ENCODE measurements around the gene CACNA1E.

CACNA1E gene

GRCh38 chr1:181769846-181770245 is 286.5 kb downstream of the CACNA1E start:
- Histone ChIP-seq H3K4me2 (ENCODE audit: low read length) (no peak overlapping the region), H3K9me3 (ENCODE audit: control insufficient read depth, low read length) (no peaks in the 10 kb centered on the region), H3K79me2 (no peaks in the 10 kb centered on the region), H3K27me3 (ENCODE audit: control insufficient read depth, insufficient read depth, low read length) (no peaks in the 10 kb centered on the region), H3K36me3 (ENCODE audit: control insufficient read depth, insufficient read depth, low read length) (no peaks in the 10 kb centered on the region), H3K4me3 (ENCODE audit: low read depth, low read length) (no peak overlapping the region), H3K4me1 (no peaks in the 10 kb centered on the region), H3K27ac (no peak overlapping the region), H2AFZ (no peak overlapping the region), H3K9ac (no peak overlapping the region)
- TF ChIP-seq CTCF (IDR thresholded peaks at IDR 0.05) = no peak

- no peak overlapping the region for H3K9ac ChIP-seq
- no peak overlapping the region for H3K4me2 ChIP-seq (ENCODE audit: low read length)
- no peak overlapping the region for H3K27ac ChIP-seq
- no peaks in the 10 kb centered on the region for H3K36me3 ChIP-seq (ENCODE audit: control insufficient read depth, insufficient read depth, low read length)
- no peaks in the 10 kb centered on the region for H3K4me1 ChIP-seq
- no peaks in the 10 kb centered on the region for H3K79me2 ChIP-seq
- H2AFZ ChIP-seq = no peak overlapping the region
- H3K27me3 ChIP-seq (ENCODE audit: control insufficient read depth, insufficient read depth, low read length) = no peaks in the 10 kb centered on the region
- H3K4me3 ChIP-seq (ENCODE audit: low read depth, low read length) = no peak overlapping the region
- no peaks in the 10 kb centered on the region for H3K9me3 ChIP-seq (ENCODE audit: control insufficient read depth, low read length)
- TF ChIP-seq CTCF (IDR thresholded peaks at IDR 0.05) = no peak
These were observed 289.4 kb downstream of the CACNA1E start for GRCh38 chr1:181772714-181773113.

- Histone ChIP-seq H3K4me1 (no peaks in the 10 kb centered on the region), H3K9me3 (ENCODE audit: control insufficient read depth, low read length) (no peaks in the 10 kb centered on the region), H2AFZ (no peak overlapping the region), H3K4me2 (ENCODE audit: low read length) (no peak overlapping the region), H3K9ac (no peak overlapping the region), H3K27me3 (ENCODE audit: control insufficient read depth, insufficient read depth, low read length) (no peaks in the 10 kb centered on the region), H3K79me2 (no peaks in the 10 kb centered on the region), H3K36me3 (ENCODE audit: control insufficient read depth, insufficient read depth, low read length) (no peaks in the 10 kb centered on the region), H3K27ac (no peak overlapping the region), H3K4me3 (ENCODE audit: low read depth, low read length) (no peak overlapping the region)
- no peak for TF ChIP-seq CTCF (IDR thresholded peaks at IDR 0.05)
These were observed 292.7 kb downstream of the CACNA1E start for GRCh38 chr1:181776044-181776443.

GRCh38 chr1:181777286-181777685 is 294.0 kb downstream of the CACNA1E start:
- TF ChIP-seq CTCF (IDR thresholded peaks at IDR 0.05) = no peak
- no peak overlapping the region for H3K4me2 ChIP-seq (ENCODE audit: low read length)
- no peaks in the 10 kb centered on the region for H3K36me3 ChIP-seq (ENCODE audit: control insufficient read depth, insufficient read depth, low read length)
- no peaks in the 10 kb centered on the region for H3K79me2 ChIP-seq
- no peak overlapping the region for H2AFZ ChIP-seq
- no peak overlapping the region for H3K9ac ChIP-seq
- H3K9me3 ChIP-seq (ENCODE audit: control insufficient read depth, low read length) = no peaks in the 10 kb centered on the region
- no peak overlapping the region for H3K4me3 ChIP-seq (ENCODE audit: low read depth, low read length)
- H3K4me1 ChIP-seq = no peaks in the 10 kb centered on the region
- no peaks in the 10 kb centered on the region for H3K27me3 ChIP-seq (ENCODE audit: control insufficient read depth, insufficient read depth, low read length)
- no peak overlapping the region for H3K27ac ChIP-seq

- Histone ChIP-seq H3K27me3 (ENCODE audit: control insufficient read depth, insufficient read depth, low read length) (no peaks in the 10 kb centered on the region), H3K9me3 (ENCODE audit: control insufficient read depth, low read length) (no peaks in the 10 kb centered on the region), H3K27ac (no peak overlapping the region), H3K4me3 (ENCODE audit: low read depth, low read length) (no peak overlapping the region), H3K4me2 (ENCODE audit: low read length) (no peak overlapping the region), H3K36me3 (ENCODE audit: control insufficient read depth, insufficient read depth, low read length) (no peaks in the 10 kb centered on the region), H3K4me1 (no peaks in the 10 kb centered on the region), H3K79me2 (no peaks in the 10 kb centered on the region), H2AFZ (no peak overlapping the region), H3K9ac (no peak overlapping the region)
- TF ChIP-seq CTCF (IDR thresholded peaks at IDR 0.05) = no peak
These were observed 294.5 kb downstream of the CACNA1E start for GRCh38 chr1:181777812-181778211.
